Lower leg skin (tissue), 4 donors: ENCODE measurements around the gene C9orf78. TPM values are rescaled to one million over a fixed set of nuclear protein-coding genes. Genes with fewer than 3 reads are reported as not detected.

ENCODE experiments used
- DNase-seq, 2 donors: peaks; one replicate each; pipeline ENCODE4 v3.0.0-alpha.2; 2019; ENCODE audit warnings: low spot score in 2 of 2
- H3K4me3 ChIP-seq: fragments of 200-600 bp; sonication (generic); 2 replicates; pipeline ENCODE4 v1.5.1; 2017; ENCODE audit warnings: mild to moderate bottlenecking, low read depth; ENCODE audit not compliant: poor library complexity, severe bottlenecking
- POLR2A ChIP-seq, 2 donors: fragments of 450-650 bp; IDR thresholded peaks; one replicate each; pipeline ENCODE4 v1.6.1; 2016 to 2017; ENCODE audit warnings: antibody characterized with exemption in 2 of 2, mild to moderate bottlenecking in 1 of 2, moderate library complexity in 1 of 2
- WGBS, 2 donors: methylation state at CpG; one replicate each; pipeline ENCODE4 v1.1.5; 2018; 5-methylcytosine and 5-hydroxymethylcytosine counted together
- intact Hi-C: fragments of 100-400 bp; cut with DNase I; formaldehyde crosslinking; loops from one replicate; pipeline ENCODE4 v1.15.0; 2023; ENCODE audit warnings: low total_unique reads
- total RNA-seq, 4 donors: library from RNA; depleted of rRNA; stranded (reverse); fragments of >200 nt; gene quantifications; one replicate each; pipeline ENCODE4 v1.1.0, GENCODE V29; 2016
- TF ChIP-seq, protein P1 (sequence below), 3 donors: fragments of 450-650 bp; IDR thresholded peaks; one replicate each; pipeline ENCODE4 v1.5.1; 2016; ENCODE audit warnings: antibody characterized with exemption in 3 of 3, mild to moderate bottlenecking in 3 of 3, moderate library complexity in 2 of 3

Gene C9orf78
- total RNA-seq, 4 donors from 2014 or later = 56.3 to 105 (median 61.3) TPM

- H3K4me3 ChIP-seq = no peak overlapping the region
- intact Hi-C loops = no loop called here
Measured at GRCh38 chr9:129850821-129851550, 15.9 kb upstream of the C9orf78 start.

GRCh38 chr9:129849901-129850300 lies 14.8 kb upstream of the C9orf78 start:
- WGBS, 2 donors = 87 to 94% methylated on average over 6 of the region's 6 CpGs
- H3K4me3 ChIP-seq = no peak overlapping the region
- DNase-seq = no peak
- TF ChIP-seq, protein P1, sequence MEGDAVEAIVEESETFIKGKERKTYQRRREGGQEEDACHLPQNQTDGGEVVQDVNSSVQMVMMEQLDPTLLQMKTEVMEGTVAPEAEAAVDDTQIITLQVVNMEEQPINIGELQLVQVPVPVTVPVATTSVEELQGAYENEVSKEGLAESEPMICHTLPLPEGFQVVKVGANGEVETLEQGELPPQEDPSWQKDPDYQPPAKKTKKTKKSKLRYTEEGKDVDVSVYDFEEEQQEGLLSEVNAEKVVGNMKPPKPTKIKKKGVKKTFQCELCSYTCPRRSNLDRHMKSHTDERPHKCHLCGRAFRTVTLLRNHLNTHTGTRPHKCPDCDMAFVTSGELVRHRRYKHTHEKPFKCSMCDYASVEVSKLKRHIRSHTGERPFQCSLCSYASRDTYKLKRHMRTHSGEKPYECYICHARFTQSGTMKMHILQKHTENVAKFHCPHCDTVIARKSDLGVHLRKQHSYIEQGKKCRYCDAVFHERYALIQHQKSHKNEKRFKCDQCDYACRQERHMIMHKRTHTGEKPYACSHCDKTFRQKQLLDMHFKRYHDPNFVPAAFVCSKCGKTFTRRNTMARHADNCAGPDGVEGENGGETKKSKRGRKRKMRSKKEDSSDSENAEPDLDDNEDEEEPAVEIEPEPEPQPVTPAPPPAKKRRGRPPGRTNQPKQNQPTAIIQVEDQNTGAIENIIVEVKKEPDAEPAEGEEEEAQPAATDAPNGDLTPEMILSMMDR (IDR thresholded peaks at IDR 0.05) = no peak
- TF ChIP-seq POLR2A (IDR thresholded peaks at IDR 0.05) = no peak
- intact Hi-C loops = no loop called here

More at GRCh38 chr9:129850821-129851550, 15.9 kb upstream of the C9orf78 start:
- WGBS, 2 donors = 86% methylated on average over 6 of the region's 6 CpGs
- DNase-seq = no peak
- TF ChIP-seq, protein P1 (IDR thresholded peaks at IDR 0.05) = no peak
- no peak for TF ChIP-seq POLR2A (IDR thresholded peaks at IDR 0.05)

GRCh38 chr9:129848712-129849441 lies 13.8 kb upstream of the C9orf78 start:
- DNase-seq = no peak
- 55 to 60% methylated on average over 2 to 4 of the region's 4 CpGs for WGBS, 2 donors
- intact Hi-C loops = no loop called here
- no peak overlapping the region for H3K4me3 ChIP-seq
- TF ChIP-seq, protein P1 (IDR thresholded peaks at IDR 0.05) = no peak
- TF ChIP-seq POLR2A (IDR thresholded peaks at IDR 0.05) = no peak

- 62 to 65% methylated on average over 2 of the region's 2 CpGs for WGBS, 2 donors
- no peak for TF ChIP-seq POLR2A (IDR thresholded peaks at IDR 0.05)
- TF ChIP-seq, protein P1 (IDR thresholded peaks at IDR 0.05) = no peak
- intact Hi-C loops = no loop called here
- no peak for DNase-seq
- no peak overlapping the region for H3K4me3 ChIP-seq
Measured at GRCh38 chr9:129845373-129845772, 10.3 kb upstream of the C9orf78 start.

- no peak for DNase-seq
- no peak overlapping the region for H3K4me3 ChIP-seq
- TF ChIP-seq POLR2A (IDR thresholded peaks at IDR 0.05) = no peak
- TF ChIP-seq, protein P1 (IDR thresholded peaks at IDR 0.05) = no peak
- intact Hi-C loops = no loop called here
- 79 to 82% methylated on average over 4 of the region's 4 CpGs for WGBS, 2 donors
Measured at GRCh38 chr9:129841071-129841470, 6.0 kb upstream of the C9orf78 start.
